Measurements from ENCODE around the gene GDPD3. TPM values are rescaled to one million over a fixed set of nuclear protein-coding genes. Genes with fewer than 3 reads are reported as not detected.

The GDPD3 gene
- total and polyA plus RNA-seq, 10 of the 15 experiments (the other 5 are each of a cell fraction or from before 2014, with no cell fraction given): 0.29 to 3.3 (median 0.97) TPM

GRCh38 chr16:30076276-30076791 lies 37.0 kb downstream of the GDPD3 start:
- ATAC-seq (peak; percentile 58), DNase-seq (ENCODE audit: low read depth, low spot score) (no peak), FAIRE-seq (no peak)
- POLR2A ChIA-PET: interaction anchor here (0.5 to 3.8 kb wide), 5 partner anchors 11 to 107 kb away, joined by 3 to 35 read pairs (median 4); partner anchors contain the start of genes ALDOA, CORO1A, TBX6 and YPEL3
- RAD21 ChIA-PET (ENCODE audit: unreplicated experiment): interaction anchor here (3.2 kb wide), 1 partner anchor 16 kb away, joined by 10 read pairs; the partner anchor contains the start of gene TBX6
- H2AFZ ChIP-seq (ENCODE audit: control insufficient read depth, low read depth, low read length): no peak overlapping the region
- CTCF ChIA-PET: interaction anchor here (0.7 to 3.6 kb wide), 5 partner anchors 10 to 265 kb away, joined by 3 to 30 read pairs (median 4); partner anchors contain the start of genes ALDOA and TBX6
- H4K20me1 ChIP-seq (ENCODE audit: control insufficient read depth, insufficient read depth): 0 out of 2 replicates have a peak, but pooled peaks cover 2% of the 10 kb centered on the region
- SMC1A ChIA-PET (ENCODE audit: uncharacterized antibody, unreplicated experiment): interaction anchor here (1.0 to 1.1 kb wide), 4 partner anchors 13 to 45 kb away, joined by 3 to 10 read pairs (median 3); partner anchors contain the start of gene TBX6
- H3K79me2 ChIP-seq (ENCODE audit: control insufficient read depth, insufficient read depth, low read length): peaks cover 40% of the 10 kb centered on the region
- H3K36me3 ChIP-seq (ENCODE audit: control insufficient read depth in 2 of 2, insufficient read depth in 2 of 2, low read length in 1 of 2): peaks cover 11 to 13% of the 10 kb centered on the region in 2 experiments
- WGBS (ENCODE audit: insufficient coverage, insufficient replicate concordance, low lambda C conversion rate, missing lambda C conversion rate): 1% methylated on average over 33 of the region's 33 CpGs
- H3K9ac ChIP-seq (ENCODE audit: control insufficient read depth, insufficient read depth, low read length): peak overlapping the region; percentile 97
- no peaks in the 10 kb centered on the region for H3K27me3 ChIP-seq (replicated peaks in 1 of 2; ENCODE audit: control insufficient read depth in 2 of 2, insufficient read depth in 2 of 2, low read length in 1 of 2)
- H3K4me2 ChIP-seq (ENCODE audit: control insufficient read depth, insufficient read depth): peak overlapping the region; percentile 98
- H3K4me1 ChIP-seq (ENCODE audit: control insufficient read depth, insufficient read depth, low read length): peaks cover 10% of the 10 kb centered on the region
- no peaks in the 10 kb centered on the region for H3K9me3 ChIP-seq (replicated peaks; ENCODE audit: control insufficient read depth, insufficient read depth, low read length)
- H3K27ac ChIP-seq (ENCODE audit: control insufficient read depth, insufficient read depth): peak overlapping the region; percentile 84
- no TSS peak for BruUV-seq (replicated peaks)
- in situ Hi-C loops (cut with MboI) (loop anchor here (25.0 kb wide), 1 partner anchor 1811 kb away; no protein-coding TSS in a partner anchor), intact Hi-C loops (cut with micrococcal nuclease; ENCODE audit: unreplicated experiment) (no loop called here)
- H3K4me3 ChIP-seq: peak overlapping the region; percentile 92
- no peak for TF ChIP-seq SUZ12 (IDR thresholded peaks at IDR 0.05; ENCODE audit: unreplicated experiment)
- TF ChIP-seq TARDBP (IDR thresholded peaks at IDR 0.05; ENCODE audit: borderline replicate concordance): no peak
- TF ChIP-seq, protein P1, sequence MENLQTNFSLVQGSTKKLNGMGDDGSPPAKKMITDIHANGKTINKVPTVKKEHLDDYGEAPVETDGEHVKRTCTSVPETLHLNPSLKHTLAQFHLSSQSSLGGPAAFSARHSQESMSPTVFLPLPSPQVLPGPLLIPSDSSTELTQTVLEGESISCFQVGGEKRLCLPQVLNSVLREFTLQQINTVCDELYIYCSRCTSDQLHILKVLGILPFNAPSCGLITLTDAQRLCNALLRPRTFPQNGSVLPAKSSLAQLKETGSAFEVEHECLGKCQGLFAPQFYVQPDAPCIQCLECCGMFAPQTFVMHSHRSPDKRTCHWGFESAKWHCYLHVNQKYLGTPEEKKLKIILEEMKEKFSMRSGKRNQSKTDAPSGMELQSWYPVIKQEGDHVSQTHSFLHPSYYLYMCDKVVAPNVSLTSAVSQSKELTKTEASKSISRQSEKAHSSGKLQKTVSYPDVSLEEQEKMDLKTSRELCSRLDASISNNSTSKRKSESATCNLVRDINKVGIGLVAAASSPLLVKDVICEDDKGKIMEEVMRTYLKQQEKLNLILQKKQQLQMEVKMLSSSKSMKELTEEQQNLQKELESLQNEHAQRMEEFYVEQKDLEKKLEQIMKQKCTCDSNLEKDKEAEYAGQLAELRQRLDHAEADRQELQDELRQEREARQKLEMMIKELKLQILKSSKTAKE (IDR thresholded peaks at IDR 0.05; ENCODE audit: low read depth, poor library complexity, severe bottlenecking): no peak
- TF ChIP-seq TCF12 (IDR thresholded peaks at IDR 0.05; ENCODE audit: low read depth, low read length): no peak
- no peak for TF ChIP-seq IKZF2 (IDR thresholded peaks at IDR 0.05)
- TF ChIP-seq, protein P2, sequence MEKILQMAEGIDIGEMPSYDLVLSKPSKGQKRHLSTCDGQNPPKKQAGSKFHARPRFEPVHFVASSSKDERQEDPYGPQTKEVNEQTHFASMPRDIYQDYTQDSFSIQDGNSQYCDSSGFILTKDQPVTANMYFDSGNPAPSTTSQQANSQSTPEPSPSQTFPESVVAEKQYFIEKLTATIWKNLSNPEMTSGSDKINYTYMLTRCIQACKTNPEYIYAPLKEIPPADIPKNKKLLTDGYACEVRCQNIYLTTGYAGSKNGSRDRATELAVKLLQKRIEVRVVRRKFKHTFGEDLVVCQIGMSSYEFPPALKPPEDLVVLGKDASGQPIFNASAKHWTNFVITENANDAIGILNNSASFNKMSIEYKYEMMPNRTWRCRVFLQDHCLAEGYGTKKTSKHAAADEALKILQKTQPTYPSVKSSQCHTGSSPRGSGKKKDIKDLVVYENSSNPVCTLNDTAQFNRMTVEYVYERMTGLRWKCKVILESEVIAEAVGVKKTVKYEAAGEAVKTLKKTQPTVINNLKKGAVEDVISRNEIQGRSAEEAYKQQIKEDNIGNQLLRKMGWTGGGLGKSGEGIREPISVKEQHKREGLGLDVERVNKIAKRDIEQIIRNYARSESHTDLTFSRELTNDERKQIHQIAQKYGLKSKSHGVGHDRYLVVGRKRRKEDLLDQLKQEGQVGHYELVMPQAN (conservative IDR thresholded peaks at IDR 0.05): 0 out of 2 replicates have a peak, but pooled peaks have one; percentile 12
- TF ChIP-seq EED (IDR thresholded peaks at IDR 0.05; ENCODE audit: low read depth): no peak
- no peak for TF ChIP-seq SIN3A (IDR thresholded peaks at IDR 0.05; ENCODE audit: low read depth, low read length)
- no peak for TF ChIP-seq SMARCA5 (IDR thresholded peaks at IDR 0.05)
- TF ChIP-seq SMC3 (IDR thresholded peaks at IDR 0.05; ENCODE audit: borderline replicate concordance, low read length): no peak
- 0 out of 3 replicates have a peak, but pooled peaks of 1 of the 2 experiments have one; percentile 5 for TF ChIP-seq EGR1 (IDR thresholded peaks at IDR 0.05; ENCODE audit: borderline replicate concordance in 1 of 2, low read depth in 2 of 2, low read length in 2 of 2)
- no peak for TF ChIP-seq ASH2L (IDR thresholded peaks at IDR 0.05; ENCODE audit: borderline replicate concordance, low read depth)
- TF ChIP-seq, protein P3, sequence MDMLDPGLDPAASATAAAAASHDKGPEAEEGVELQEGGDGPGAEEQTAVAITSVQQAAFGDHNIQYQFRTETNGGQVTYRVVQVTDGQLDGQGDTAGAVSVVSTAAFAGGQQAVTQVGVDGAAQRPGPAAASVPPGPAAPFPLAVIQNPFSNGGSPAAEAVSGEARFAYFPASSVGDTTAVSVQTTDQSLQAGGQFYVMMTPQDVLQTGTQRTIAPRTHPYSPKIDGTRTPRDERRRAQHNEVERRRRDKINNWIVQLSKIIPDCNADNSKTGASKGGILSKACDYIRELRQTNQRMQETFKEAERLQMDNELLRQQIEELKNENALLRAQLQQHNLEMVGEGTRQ (IDR thresholded peaks at IDR 0.05; ENCODE audit: borderline replicate concordance, low read depth, low read length): no peak
- TF ChIP-seq NR2F1 (conservative IDR thresholded peaks at IDR 0.05): 0 out of 2 replicates have a peak, but pooled peaks have one; percentile 14
- TF ChIP-seq ZBTB4 (CRISPR knock-in tag; IDR thresholded peaks at IDR 0.05): no peak
